NOMO-1 (cell line): ENCODE results near the gene C11orf24.

Experiments
- DNase-seq, 2 experiments: peaks; one replicate each; lab custom pipeline; 2025; ENCODE audit not compliant: unreplicated experiment in 2 of 2; lab: John Stamatoyannopoulos, UW

C11orf24 gene

DNA sequence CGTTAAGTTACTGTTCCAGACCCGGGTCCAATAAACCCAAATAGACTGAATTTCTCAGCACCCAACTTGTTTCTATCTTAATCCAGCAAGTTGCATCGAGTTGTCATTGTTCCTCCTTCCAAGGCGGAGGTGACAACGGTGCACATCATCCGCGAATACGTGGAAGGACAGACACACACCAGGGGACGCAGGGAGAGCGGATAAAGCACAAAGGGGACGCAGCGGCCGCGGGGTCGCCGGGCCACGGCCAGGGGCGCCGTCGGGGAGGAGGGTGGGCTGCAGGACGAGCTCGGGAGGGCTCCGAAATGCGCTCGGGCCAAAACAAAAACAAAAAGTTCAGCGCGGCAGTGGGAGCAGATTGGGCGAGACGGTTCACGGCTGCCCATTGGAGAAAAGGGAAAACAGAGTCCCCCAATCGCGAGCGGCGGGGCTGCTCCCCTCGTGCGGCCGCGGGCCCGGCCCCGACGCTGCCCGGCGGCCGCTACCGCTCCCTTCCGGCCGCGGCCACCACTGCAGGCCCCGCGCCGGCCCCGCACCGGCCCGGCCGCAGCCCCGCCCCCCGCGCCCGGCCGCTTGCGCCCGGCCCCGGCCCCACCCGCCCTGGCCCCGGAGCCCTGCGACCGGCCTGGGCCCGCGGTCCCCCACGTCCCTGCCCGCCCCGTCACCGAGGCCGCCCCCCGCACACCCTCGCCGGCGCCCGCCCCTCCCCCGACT lies 59.2 kb downstream of the C11orf24 start:
- DNase-seq: peak; percentile 72 to 82

GRCh38 chr11:68211546-68211945 lies 60.2 kb downstream of the C11orf24 start:
- DNase-seq: no peak
